Adrenal gland (tissue), 19 donors: Measurements from ENCODE around the gene PBX1. TPM values are rescaled to one million over a fixed set of nuclear protein-coding genes. Genes with fewer than 3 reads are reported as not detected.

Source experiments
- DNase-seq, 7 donors: peaks; one replicate each; pipeline ENCODE4 v3.0.0-alpha.2; 2019 to 2020
- H3K27ac ChIP-seq, 5 donors: fragments of 200-600 bp; sonication (generic) in 4 of 5; 1 replicate in 3 of 5; 2 replicates in 2 of 5; pipeline versions ENCODE4 v1.5.1 to v1.8.0; 2016 to 2020; ENCODE audit warnings: mild to moderate bottlenecking in 1 of 5
- H3K27me3 ChIP-seq: fragments of 200-600 bp; 2 replicates; pipeline ENCODE4 v1.8.0; 2021
- H3K36me3 ChIP-seq, 2 donors: fragments of 200-600 bp; replicated peaks in 1 of 2; 1 replicate in 1 of 2; 2 replicates in 1 of 2; pipeline versions ENCODE4 v1.5.1 to v1.8.0; 2018 to 2022
- H3K4me1 ChIP-seq, 2 donors: fragments of 200-600 bp; replicated peaks in 1 of 2; 1 replicate in 1 of 2; 2 replicates in 1 of 2; pipeline versions ENCODE4 v1.5.1 to v1.8.0; 2018 to 2021
- H3K4me3 ChIP-seq, 4 donors: fragments of 200-600 bp; sonication (generic) in 3 of 4; one replicate each; pipeline ENCODE4 v1.5.1; 2016 to 2018
- H3K9me3 ChIP-seq, 3 donors: fragments of 200-600 bp; sonication (generic) in 1 of 3; replicated peaks in 1 of 3; 1 replicate in 2 of 3; 2 replicates in 1 of 3; pipeline versions ENCODE4 v1.5.1 to v1.8.0; 2016 to 2021
- CTCF ChIP-seq, 6 experiments: fragments of 450-650 bp in 4 of 6; fragments of 200-600 bp in 2 of 6; sonication (generic) in 1 of 6; IDR thresholded peaks; 1 replicate in 5 of 6; 2 replicates in 1 of 6; pipeline versions ENCODE4 v1.5.1 to v1.8.0; 2016 to 2021; ENCODE audit warnings: antibody characterized with exemption in 6 of 6, mild to moderate bottlenecking in 2 of 6, moderate library complexity in 1 of 6
- POLR2A ChIP-seq, 2 donors: fragments of 450-650 bp; IDR thresholded peaks; one replicate each; pipeline ENCODE4 v1.6.1; 2017; ENCODE audit warnings: antibody characterized with exemption in 2 of 2, mild to moderate bottlenecking in 2 of 2, moderate library complexity in 1 of 2
- WGBS, 4 donors: extraction: QIAGEN DNeasy Blood & Tissue Kit in 2 of 4; methylation state at CpG; one replicate each; pipeline versions ENCODE4 v1.1.5 to v1.1.7; 2013 to 2017; 5-methylcytosine and 5-hydroxymethylcytosine counted together
- intact Hi-C, 2 donors: fragments of 100-400 bp; cut with DNase I; formaldehyde crosslinking; loops; one replicate each; pipeline versions ENCODE4 v1.14.1 to v1.15.0; 2022 to 2023
- long read RNA-seq, 10 donors: library from polyadenylated mRNA in 3 of 10; unstranded in 2 of 10; stranded (forward) in 1 of 10; transcript quantifications; one replicate each; pipeline ENCODE4 v2.0.0 and lab custom pipeline, GENCODE V29; 2021 to 2026
- polyA plus RNA-seq, 3 donors: library from polyadenylated mRNA; stranded (reverse); fragments of 200-250 nt in 2 of 3; fragments of 350-450 nt in 1 of 3; fragmentation: Illumina TruSeq in 1 of 3; extraction: RNeasy Lipid Tissue Mini Kit (QIAGEN cat#74804) in 1 of 3; gene quantifications; one replicate each; pipeline ENCODE4 v1.2.3, GENCODE V29; 2013 to 2014
- total RNA-seq, 9 donors: library from RNA; depleted of rRNA in 4 of 9; stranded (reverse); fragments of >200 nt in 4 of 9; fragments of 120-200 nt in 1 of 9; fragmentation: NEBNext Ultra II Directional in 1 of 9; extraction: Animal tissue kit (Norgen Biotek cat#: 25700) in 1 of 9; gene quantifications; one replicate each; pipeline versions ENCODE4 v1.1.0 to v1.2.4, GENCODE V29; 2013 to 2023
- donor health status: healthy with polysubstance abuse.
- donor health status: Bipolar disorder and iron deficiency.
- donor health status: DM: yes; HTN: yes; CAD: no.
- donor health status: DM: no; HTN: no; CAD: no.
- donor health status: DM: no; HTN: no; CAD: no.
- donor health status: DM: yes; HTN: yes; CAD: no.

Gene PBX1
- 100 to 1,000 TPM in 5 of 9 donors, 10 to 100 TPM in 4; 53.3 to 294 (median 108) TPM for total RNA-seq
- 100 to 1,000 TPM in 1 of 3 donors, 10 to 100 TPM in 2; 13.0 to 153 (median 17.3) TPM for polyA plus RNA-seq
- long read RNA-seq, donor 1, full-length matches to known transcripts, result 22 of 40 reads
- long read RNA-seq, donor 1, partial matches to known transcripts, result 18 of 40 reads
- long read RNA-seq, donor 1, other reads (novel, unspliced or antisense), result 0 of 40 reads
- long read RNA-seq, donor 2, full-length matches to known transcripts, result 19 of 36 reads
- long read RNA-seq, donor 2, partial matches to known transcripts, result 17 of 36 reads
- long read RNA-seq, donor 2, other reads (novel, unspliced or antisense), result 0 of 36 reads
- long read RNA-seq, donor 3, full-length matches to known transcripts, result 14 of 40 reads
- long read RNA-seq, donor 3, partial matches to known transcripts, result 26 of 40 reads
- long read RNA-seq, donor 3, other reads (novel, unspliced or antisense), result 0 of 40 reads
- long read RNA-seq, donor 4, full-length matches to known transcripts, result 1 of 20 reads
- long read RNA-seq, donor 4, partial matches to known transcripts, result 0 of 20 reads
- long read RNA-seq, donor 4, other reads (novel, unspliced or antisense), result 19 of 20 reads
- long read RNA-seq, donor 5, full-length matches to known transcripts, result 4 of 22 reads
- long read RNA-seq, donor 5, partial matches to known transcripts, result 5 of 22 reads
- long read RNA-seq, donor 5, other reads (novel, unspliced or antisense), result 13 of 22 reads
- long read RNA-seq, donor 6, partial matches to known transcripts, result 0 of 10 reads
- long read RNA-seq, donor 6, other reads (novel, unspliced or antisense), result 10 of 10 reads
- long read RNA-seq, donor 7, full-length matches to known transcripts, result 4 of 4 reads
- long read RNA-seq, donor 7, partial matches to known transcripts, result 0 of 4 reads
- long read RNA-seq, donor 7, other reads (novel, unspliced or antisense), result 0 of 4 reads
- long read RNA-seq, donor 8, full-length matches to known transcripts, result 36 of 60 reads
- long read RNA-seq, donor 8, partial matches to known transcripts, result 24 of 60 reads
- long read RNA-seq, donor 8, other reads (novel, unspliced or antisense), result 0 of 60 reads
- long read RNA-seq, donor 9, full-length matches to known transcripts, result 15 of 38 reads
- long read RNA-seq, donor 9, partial matches to known transcripts, result 23 of 38 reads
- long read RNA-seq, donor 9, other reads (novel, unspliced or antisense), result 0 of 38 reads
- long read RNA-seq, donor 10, full-length matches to known transcripts, result 20 of 27 reads
- long read RNA-seq, donor 10, partial matches to known transcripts, result 7 of 27 reads
- long read RNA-seq, donor 10, other reads (novel, unspliced or antisense), result 0 of 27 reads

- intact Hi-C loops, result no loop called here
- H3K4me1 ChIP-seq, result peaks cover 0 to 21% of the 10 kb centered on the region in 2 donors
- H3K27me3 ChIP-seq, result no peaks in the 10 kb centered on the region
- peak; percentile 96 to 99 (median 99) for DNase-seq
- H3K36me3 ChIP-seq, result no peaks in the 10 kb centered on the region
- H3K4me3 ChIP-seq, result peak within 1 kb of the TSS; percentile 27 to 75 (median 53)
- 0 to 2% (median 1%) methylated on average over 26 to 28 of the region's 28 CpGs for WGBS, 4 donors
- H3K27ac ChIP-seq, result peak within 1 kb of the TSS; percentile 42 to 87 (median 82)
- TF ChIP-seq CTCF (IDR thresholded peaks at IDR 0.05) (no peak), POLR2A (IDR thresholded peaks at IDR 0.05) (peak; percentile 90 to 97)
- no peaks in the 10 kb centered on the region for H3K9me3 ChIP-seq
Observed at GRCh38 chr1:164558461-164559341, at the start of gene PBX1. Gene PBX1 (plus strand): TSS chr1:164559184.

- no peak for TF ChIP-seq POLR2A (IDR thresholded peaks at IDR 0.05)
- peak in 1 of 6 experiments; percentile 12 for TF ChIP-seq CTCF (IDR thresholded peaks at IDR 0.05)
- WGBS, 4 donors, result 83 to 93% (median 92%) methylated on average over 1 of the region's 1 CpG
Observed at GRCh38 chr1:164510435-164510834, 48.5 kb upstream of the PBX1 start.

GRCh38 chr1:164511001-164511705 is 47.8 kb upstream of the PBX1 start:
- H3K4me3 ChIP-seq, result no peak overlapping the region
- DNase-seq, result no peak
- no peak overlapping the region for H3K27ac ChIP-seq
- TF ChIP-seq POLR2A (IDR thresholded peaks at IDR 0.05), result no peak
- TF ChIP-seq CTCF (IDR thresholded peaks at IDR 0.05), result no peak
- WGBS, 4 donors, result 85 to 92% (median 88%) methylated on average over 5 of the region's 5 CpGs
- H3K36me3 ChIP-seq, result no peaks in the 10 kb centered on the region
- no peaks in the 10 kb centered on the region for H3K9me3 ChIP-seq
- intact Hi-C loops, result no loop called here
- no peaks in the 10 kb centered on the region for H3K27me3 ChIP-seq
- no peaks in the 10 kb centered on the region for H3K4me1 ChIP-seq

More at GRCh38 chr1:164510435-164510834, 48.5 kb upstream of the PBX1 start:
- intact Hi-C loops, result no loop called here
- no peaks in the 10 kb centered on the region for H3K4me1 ChIP-seq
- H3K27ac ChIP-seq, result no peak overlapping the region
- H3K27me3 ChIP-seq, result no peaks in the 10 kb centered on the region
- no peaks in the 10 kb centered on the region for H3K36me3 ChIP-seq
- no peak overlapping the region for H3K4me3 ChIP-seq
- DNase-seq, result no peak
- no peaks in the 10 kb centered on the region for H3K9me3 ChIP-seq
